T-cell (primary cell): ENCODE measurements around the gene ANK3. TPM values are rescaled to one million over a fixed set of nuclear protein-coding genes. Genes with fewer than 3 reads are reported as not detected.

Experiments
- ATAC-seq, 4 experiments: fragments of 200-7000 bp in 3 of 4; fragments of 150-1000 bp in 1 of 4; cut with Tn5 transposase; replicated peaks in 1 of 4; 1 replicate in 3 of 4; 2 replicates in 1 of 4; pipeline ENCODE4 v1.10.0; 2021; ENCODE audit warnings: moderate library complexity in 3 of 4, mild to moderate bottlenecking in 2 of 4, moderate number of reproducible peaks in 1 of 4
- CTCF ChIA-PET, 2 donors: fragments of 300-600 bp; sonication (Branson Sonifier 250); formaldehyde crosslinking; loops; one replicate each; lab custom pipeline; 2022; ENCODE audit warnings: antibody characterized with exemption in 2 of 2; lab: Charles Lee
- POLR2A ChIA-PET, 2 donors: fragments of 300-600 bp; sonication (Branson Sonifier 250); formaldehyde crosslinking; loops; one replicate each; lab custom pipeline; 2022; ENCODE audit warnings: antibody characterized with exemption in 2 of 2; lab: Charles Lee
- DNase-seq, 35 experiments: peaks; one replicate each; pipeline versions ENCODE4 v3.0.0 to v3.0.0-alpha.2; 2013 to 2023
- H3K27ac ChIP-seq: one replicate; pipeline ENCODE4 v1.5.1; 2013; ENCODE audit warnings: low read length
- H3K27me3 ChIP-seq, 2 experiments: replicated peaks in 1 of 2; 1 replicate in 1 of 2; 2 replicates in 1 of 2; pipeline versions ENCODE4 v1.6.1 to v1.7.0; 2013; ENCODE audit warnings: low read length in 1 of 2, mixed read lengths in 1 of 2; ENCODE audit not compliant: control insufficient read depth in 2 of 2, insufficient read depth in 2 of 2; ENCODE audit errors: extremely low read depth in 1 of 2
- H3K36me3 ChIP-seq, 2 donors: 1 replicate in 1 of 2; 2 replicates in 1 of 2; pipeline versions ENCODE4 v1.6.1 to v1.7.0; 2013; ENCODE audit warnings: low read length in 1 of 2; ENCODE audit not compliant: control insufficient read depth in 2 of 2, insufficient read depth in 1 of 2; ENCODE audit errors: extremely low read depth in 1 of 2
- H3K4me1 ChIP-seq, 2 experiments: 1 replicate in 1 of 2; 2 replicates in 1 of 2; pipeline versions ENCODE4 v1.6.1 to v1.7.0; 2013; ENCODE audit warnings: low read length in 2 of 2, mixed read lengths in 1 of 2; ENCODE audit not compliant: insufficient read depth in 2 of 2, control insufficient read depth in 1 of 2; ENCODE audit errors: extremely low read depth in 1 of 2
- H3K4me3 ChIP-seq, 2 donors: 1 replicate in 1 of 2; 2 replicates in 1 of 2; pipeline versions ENCODE4 v1.5.1 to v1.7.0; 2013; ENCODE audit warnings: mild to moderate bottlenecking in 2 of 2, low read length in 1 of 2, moderate library complexity in 1 of 2; ENCODE audit not compliant: control insufficient read depth in 1 of 2; ENCODE audit errors: extremely low read depth in 1 of 2
- H3K9me3 ChIP-seq: 2 replicates; pipeline ENCODE4 v1.7.0; 2013
- H3K27ac Mint-ChIP-seq, 2 donors: one replicate each; pipeline ENCODE4 v1.8.0; 2020 to 2021; ENCODE audit warnings: mild to moderate bottlenecking in 2 of 2, mixed read lengths in 2 of 2
- H3K27me3 Mint-ChIP-seq, 2 donors: one replicate each; pipeline ENCODE4 v1.8.0; 2021 to 2022; ENCODE audit warnings: mixed read lengths in 2 of 2
- H3K36me3 Mint-ChIP-seq: one replicate; pipeline ENCODE4 v1.8.0; 2021; ENCODE audit warnings: mixed read lengths
- H3K4me1 Mint-ChIP-seq, 3 donors: one replicate each; pipeline ENCODE4 v1.8.0; 2020 to 2022; ENCODE audit warnings: mixed read lengths in 3 of 3, mild to moderate bottlenecking in 1 of 3
- H3K4me3 Mint-ChIP-seq, 3 donors: one replicate each; pipeline ENCODE4 v1.8.0; 2020 to 2022; ENCODE audit warnings: mild to moderate bottlenecking in 3 of 3, mixed read lengths in 3 of 3, moderate library complexity in 3 of 3
- H3K9me3 Mint-ChIP-seq, 3 donors: one replicate each; pipeline ENCODE4 v1.8.0; 2020 to 2022; ENCODE audit warnings: mixed read lengths in 3 of 3
- WGBS: methylation state at CpG from one replicate; pipeline ENCODE4 v1.1.5; 2013; ENCODE audit warnings: missing lambda C conversion rate; ENCODE audit not compliant: insufficient coverage; 5-methylcytosine and 5-hydroxymethylcytosine counted together
- total RNA-seq, 35 experiments: library from RNA in 6 of 35; stranded (reverse) in 6 of 35; fragments of 120-200 nt in 1 of 35; gene quantifications; one replicate each; pipeline versions ENCODE4 v1.2.1 to v1.2.4 and lab custom pipeline; 2013 to 2026

The ANK3 gene
- total RNA-seq, 5 donors from 2014 or later (not counting 1 experiment from before 2014, with no cell fraction given) = 43.0 to 74.8 (median 56.7) TPM

GRCh38 chr10:60138842-60139241 is 250.8 kb downstream of the ANK3 start:
- H3K27ac ChIP-seq = no peak overlapping the region
- H3K9me3 ChIP-seq = no peaks in the 10 kb centered on the region
- CTCF ChIA-PET = no interaction called here
- H3K36me3 Mint-ChIP-seq = peaks cover 16% of the 10 kb centered on the region
- no peak overlapping the region for H3K4me3 ChIP-seq
- DNase-seq (no peak), ATAC-seq (no peak)
- no peaks in the 10 kb centered on the region for H3K9me3 Mint-ChIP-seq
- no peak overlapping the region for H3K4me3 Mint-ChIP-seq
- no peaks in the 10 kb centered on the region for H3K36me3 ChIP-seq
- no peaks in the 10 kb centered on the region for H3K4me1 Mint-ChIP-seq
- H3K4me1 ChIP-seq = no peaks in the 10 kb centered on the region
- WGBS = no CpG with 5 or more reads among the region's 5 CpGs
- H3K27ac Mint-ChIP-seq = no peak overlapping the region
- POLR2A ChIA-PET = no interaction called here
- no peaks in the 10 kb centered on the region for H3K27me3 ChIP-seq
- no peaks in the 10 kb centered on the region for H3K27me3 Mint-ChIP-seq

DNA sequence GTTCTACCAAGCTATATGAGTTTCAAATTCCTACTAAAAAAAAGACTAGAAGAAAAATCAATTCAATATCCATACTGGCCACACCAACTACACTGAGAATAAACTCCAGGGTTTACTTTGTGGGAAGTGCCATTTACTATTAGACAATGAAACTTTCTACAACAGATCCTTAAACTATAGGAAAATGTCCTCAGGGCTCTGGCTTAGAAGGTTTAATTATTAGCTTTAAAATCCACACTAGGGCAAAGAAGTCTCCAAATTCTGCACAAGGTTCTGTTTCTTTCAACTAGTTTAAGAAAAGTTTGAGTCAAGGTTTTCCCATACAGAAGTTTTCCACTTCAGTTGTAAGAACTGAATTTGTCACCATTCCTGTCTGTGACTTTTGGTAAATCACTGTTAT is 251.6 kb downstream of the ANK3 start:
- POLR2A ChIA-PET = no interaction called here
- H3K27me3 ChIP-seq = no peaks in the 10 kb centered on the region
- no peak for DNase-seq
- no peak overlapping the region for H3K4me3 Mint-ChIP-seq
- no peaks in the 10 kb centered on the region for H3K9me3 ChIP-seq
- H3K36me3 Mint-ChIP-seq = peaks cover 17% of the 10 kb centered on the region
- CTCF ChIA-PET = no interaction called here
- no peak overlapping the region for H3K4me3 ChIP-seq
- H3K4me1 ChIP-seq = no peaks in the 10 kb centered on the region
- no peak overlapping the region for H3K27ac Mint-ChIP-seq
- no peaks in the 10 kb centered on the region for H3K4me1 Mint-ChIP-seq
- no peak for ATAC-seq
- no peaks in the 10 kb centered on the region for H3K9me3 Mint-ChIP-seq
- H3K36me3 ChIP-seq = no peaks in the 10 kb centered on the region
- no peak overlapping the region for H3K27ac ChIP-seq
- no peaks in the 10 kb centered on the region for H3K27me3 Mint-ChIP-seq

- Mint-ChIP-seq H3K4me3 (no peak overlapping the region), H3K9me3 (no peaks in the 10 kb centered on the region), H3K27ac (no peak overlapping the region), H3K36me3 (peaks cover 17% of the 10 kb centered on the region), H3K4me1 (no peaks in the 10 kb centered on the region), H3K27me3 (no peaks in the 10 kb centered on the region)
- H3K4me1 ChIP-seq = no peaks in the 10 kb centered on the region
- H3K27ac ChIP-seq = no peak overlapping the region
- no peak overlapping the region for H3K4me3 ChIP-seq
- H3K36me3 ChIP-seq = no peaks in the 10 kb centered on the region
- ChIA-PET CTCF (no interaction called here), POLR2A (no interaction called here)
- no peak for DNase-seq
- H3K9me3 ChIP-seq = no peaks in the 10 kb centered on the region
- WGBS = no CpG with 5 or more reads among the region's 2 CpGs
- no peak for ATAC-seq
- H3K27me3 ChIP-seq = no peaks in the 10 kb centered on the region
Measured at GRCh38 chr10:60137292-60137992, 252.2 kb downstream of the ANK3 start.

GRCh38 chr10:60135020-60135419 is 254.7 kb downstream of the ANK3 start:
- no peaks in the 10 kb centered on the region for H3K9me3 ChIP-seq
- no peak for DNase-seq
- CTCF ChIA-PET = no interaction called here
- Mint-ChIP-seq H3K27ac (no peak overlapping the region), H3K27me3 (no peaks in the 10 kb centered on the region), H3K9me3 (no peaks in the 10 kb centered on the region), H3K4me3 (no peak overlapping the region), H3K36me3 (peaks cover 22% of the 10 kb centered on the region), H3K4me1 (no peaks in the 10 kb centered on the region)
- no CpG with 5 or more reads among the region's 3 CpGs for WGBS
- POLR2A ChIA-PET = no interaction called here
- H3K4me3 ChIP-seq = no peak overlapping the region
- no peaks in the 10 kb centered on the region for H3K27me3 ChIP-seq
- no peaks in the 10 kb centered on the region for H3K4me1 ChIP-seq
- no peaks in the 10 kb centered on the region for H3K36me3 ChIP-seq
- no peak for ATAC-seq
- H3K27ac ChIP-seq = no peak overlapping the region

- no peaks in the 10 kb centered on the region for H3K9me3 Mint-ChIP-seq
- ChIA-PET POLR2A (no interaction called here), CTCF (no interaction called here)
- H3K27ac Mint-ChIP-seq = no peak overlapping the region
- H3K36me3 ChIP-seq = no peaks in the 10 kb centered on the region
- no peaks in the 10 kb centered on the region for H3K4me1 ChIP-seq
- ATAC-seq (no peak), DNase-seq (no peak)
- H3K4me1 Mint-ChIP-seq = no peaks in the 10 kb centered on the region
- peaks cover 22% of the 10 kb centered on the region for H3K36me3 Mint-ChIP-seq
- H3K27me3 Mint-ChIP-seq = no peaks in the 10 kb centered on the region
- H3K27me3 ChIP-seq = no peaks in the 10 kb centered on the region
- no peak overlapping the region for H3K4me3 Mint-ChIP-seq
- no peaks in the 10 kb centered on the region for H3K9me3 ChIP-seq
- WGBS = no CpG with 5 or more reads among the region's 1 CpG
- H3K27ac ChIP-seq = no peak overlapping the region
- no peak overlapping the region for H3K4me3 ChIP-seq
Measured at GRCh38 chr10:60134548-60134947, 255.1 kb downstream of the ANK3 start.

GRCh38 chr10:60130130-60130579 is 259.5 kb downstream of the ANK3 start:
- WGBS = no CpG with 5 or more reads among the region's 1 CpG
- POLR2A ChIA-PET = interaction anchor here in 1 of 2 donors (0.5 kb wide), 1 partner anchor 407 kb away, joined by 8 read pairs; no protein-coding TSS in a partner anchor
- H3K4me3 Mint-ChIP-seq = no peak overlapping the region
- H3K27ac Mint-ChIP-seq = no peak overlapping the region
- DNase-seq (no peak), ATAC-seq (no peak)
- no peaks in the 10 kb centered on the region for H3K9me3 Mint-ChIP-seq
- H3K27me3 Mint-ChIP-seq = no peaks in the 10 kb centered on the region
- CTCF ChIA-PET = no interaction called here
- Histone ChIP-seq H3K4me1 (no peaks in the 10 kb centered on the region), H3K27me3 (no peaks in the 10 kb centered on the region), H3K27ac (no peak overlapping the region), H3K36me3 (no peaks in the 10 kb centered on the region), H3K4me3 (no peak overlapping the region), H3K9me3 (no peaks in the 10 kb centered on the region)
- no peaks in the 10 kb centered on the region for H3K4me1 Mint-ChIP-seq
- peaks cover 18% of the 10 kb centered on the region for H3K36me3 Mint-ChIP-seq

DNA sequence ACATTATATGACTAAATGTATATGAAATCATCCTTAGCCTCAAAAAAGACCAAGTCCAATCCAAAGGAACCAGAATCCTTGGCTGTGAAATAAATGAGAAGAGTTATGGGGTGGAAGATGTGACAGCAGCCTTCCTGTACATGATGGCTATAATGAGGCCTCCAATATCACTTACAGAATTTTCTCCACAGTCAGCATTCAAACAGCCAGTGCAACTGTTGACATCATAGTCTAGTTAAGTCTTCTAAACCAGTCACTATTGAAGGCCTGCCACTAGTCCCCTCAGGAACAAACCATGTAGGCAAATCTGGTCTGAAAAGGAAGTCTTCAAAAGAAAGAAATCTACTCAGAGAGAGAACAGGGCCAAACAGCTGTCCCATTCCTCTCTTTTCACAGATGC is 263.8 kb downstream of the ANK3 start:
- Histone ChIP-seq H3K4me1 (no peaks in the 10 kb centered on the region), H3K27me3 (no peaks in the 10 kb centered on the region), H3K4me3 (no peak overlapping the region), H3K9me3 (no peaks in the 10 kb centered on the region), H3K27ac (no peak overlapping the region), H3K36me3 (no peaks in the 10 kb centered on the region)
- peaks cover 0 to 6% (median 0%) of the 10 kb centered on the region in 3 donors for H3K4me1 Mint-ChIP-seq
- H3K4me3 Mint-ChIP-seq = no peak overlapping the region
- DNase-seq (no peak), ATAC-seq (no peak)
- H3K9me3 Mint-ChIP-seq = no peaks in the 10 kb centered on the region
- ChIA-PET CTCF (no interaction called here), POLR2A (no interaction called here)
- no peaks in the 10 kb centered on the region for H3K27me3 Mint-ChIP-seq
- H3K27ac Mint-ChIP-seq = no peak overlapping the region
- H3K36me3 Mint-ChIP-seq = no peaks in the 10 kb centered on the region
